A549 (cell line): ENCODE results near the gene DCAF5.

Experiments used
- CHD2 ChIP-seq: fragments of 150-350 bp; IDR thresholded peaks from 2 replicates; pipeline ENCODE4 v1.6.1; 2014; ENCODE audit warnings: low read length; ENCODE audit not compliant: partially characterized antibody
- EP300 ChIP-seq, 2 experiments: fragments of >200 bp; sonication (Bioruptor Twin); formaldehyde crosslinking; IDR thresholded peaks; 2 replicates in 1 of 2; 3 replicates in 1 of 2; pipeline ENCODE4 v1.6.1; 2016 to 2017
- ESRRA ChIP-seq: fragments of 150-350 bp; IDR thresholded peaks from 2 replicates; pipeline ENCODE4 v1.6.1; 2014; ENCODE audit warnings: mild to moderate bottlenecking, low read length, borderline replicate concordance
- MAZ ChIP-seq: fragments of 150-350 bp; IDR thresholded peaks from 2 replicates; pipeline ENCODE4 v1.6.1; 2014; ENCODE audit warnings: antibody characterized with exemption, low read depth, low read length, borderline replicate concordance
- POLR2A ChIP-seq: IDR thresholded peaks from 2 replicates; pipeline ENCODE4 v1.6.1; 2012; ENCODE audit warnings: mild to moderate bottlenecking, low read length
- RAD21 ChIP-seq, 2 experiments: fragments of >200 bp in 1 of 2; sonication (Bioruptor Twin) in 1 of 2; formaldehyde crosslinking in 1 of 2; IDR thresholded peaks in 1 of 2; conservative IDR thresholded peaks in 1 of 2; 2 replicates in 1 of 2; 3 replicates in 1 of 2; pipeline ENCODE4 v1.6.1; 2012 to 2018; ENCODE audit warnings: inconsistent platforms in 1 of 2
- REST ChIP-seq: fragments of 200-600 bp; sonication (generic); IDR thresholded peaks from 2 replicates; pipeline ENCODE4 v1.6.1; 2016; ENCODE audit warnings: antibody characterized with exemption, mild to moderate bottlenecking, moderate library complexity
- TF ChIP-seq, protein P1 (sequence below): fragments of 450-650 bp; IDR thresholded peaks from 2 replicates; pipeline ENCODE4 v1.6.1; 2014; ENCODE audit warnings: antibody characterized with exemption
- TF ChIP-seq, protein P2 (sequence below): fragments of >200 bp; sonication (Bioruptor Twin); formaldehyde crosslinking; IDR thresholded peaks from 3 replicates; pipeline ENCODE4 v1.5.1; 2016

DNA sequence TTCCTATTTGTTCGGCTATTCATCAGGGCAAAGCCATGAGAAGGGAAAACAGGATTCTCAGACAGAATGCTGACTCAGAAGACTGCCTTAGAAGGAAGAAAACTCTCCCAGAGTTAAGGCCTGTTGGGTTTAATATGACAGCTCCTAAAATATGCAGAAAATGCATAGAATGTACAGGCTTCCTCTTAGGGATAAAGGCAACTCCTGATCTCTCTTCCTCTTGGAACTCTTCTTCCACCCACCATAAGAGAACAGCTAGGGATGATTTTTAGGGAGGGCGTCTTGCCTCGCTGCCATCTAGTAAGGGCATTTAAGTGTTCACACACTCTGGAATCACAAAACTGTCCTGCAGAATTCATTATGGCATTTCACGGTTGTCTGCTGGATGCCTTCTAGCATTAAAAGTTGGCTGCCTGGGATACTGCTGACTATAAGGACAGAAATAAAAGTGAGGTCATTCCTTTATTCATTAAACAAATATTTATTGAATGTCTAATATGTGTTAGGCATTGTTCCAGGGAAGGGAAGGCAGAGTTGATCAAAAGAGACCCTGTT, 73.7 kb downstream of the DCAF5 start:
- TF ChIP-seq POLR2A: no peak
- TF ChIP-seq, protein P1, sequence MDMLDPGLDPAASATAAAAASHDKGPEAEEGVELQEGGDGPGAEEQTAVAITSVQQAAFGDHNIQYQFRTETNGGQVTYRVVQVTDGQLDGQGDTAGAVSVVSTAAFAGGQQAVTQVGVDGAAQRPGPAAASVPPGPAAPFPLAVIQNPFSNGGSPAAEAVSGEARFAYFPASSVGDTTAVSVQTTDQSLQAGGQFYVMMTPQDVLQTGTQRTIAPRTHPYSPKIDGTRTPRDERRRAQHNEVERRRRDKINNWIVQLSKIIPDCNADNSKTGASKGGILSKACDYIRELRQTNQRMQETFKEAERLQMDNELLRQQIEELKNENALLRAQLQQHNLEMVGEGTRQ: no peak
- no peak for TF ChIP-seq REST
- TF ChIP-seq, protein P2, sequence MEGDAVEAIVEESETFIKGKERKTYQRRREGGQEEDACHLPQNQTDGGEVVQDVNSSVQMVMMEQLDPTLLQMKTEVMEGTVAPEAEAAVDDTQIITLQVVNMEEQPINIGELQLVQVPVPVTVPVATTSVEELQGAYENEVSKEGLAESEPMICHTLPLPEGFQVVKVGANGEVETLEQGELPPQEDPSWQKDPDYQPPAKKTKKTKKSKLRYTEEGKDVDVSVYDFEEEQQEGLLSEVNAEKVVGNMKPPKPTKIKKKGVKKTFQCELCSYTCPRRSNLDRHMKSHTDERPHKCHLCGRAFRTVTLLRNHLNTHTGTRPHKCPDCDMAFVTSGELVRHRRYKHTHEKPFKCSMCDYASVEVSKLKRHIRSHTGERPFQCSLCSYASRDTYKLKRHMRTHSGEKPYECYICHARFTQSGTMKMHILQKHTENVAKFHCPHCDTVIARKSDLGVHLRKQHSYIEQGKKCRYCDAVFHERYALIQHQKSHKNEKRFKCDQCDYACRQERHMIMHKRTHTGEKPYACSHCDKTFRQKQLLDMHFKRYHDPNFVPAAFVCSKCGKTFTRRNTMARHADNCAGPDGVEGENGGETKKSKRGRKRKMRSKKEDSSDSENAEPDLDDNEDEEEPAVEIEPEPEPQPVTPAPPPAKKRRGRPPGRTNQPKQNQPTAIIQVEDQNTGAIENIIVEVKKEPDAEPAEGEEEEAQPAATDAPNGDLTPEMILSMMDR: no peak
- peak in 1 of 2 experiments; percentile 6; a peak in 1 of 5 replicates for TF ChIP-seq RAD21 (conservative IDR thresholded peaks at IDR 0.05 in 1 of 2, IDR thresholded peaks at IDR 0.05 in 1 of 2)
- TF ChIP-seq ESRRA: no peak
- TF ChIP-seq MAZ: no peak
- TF ChIP-seq EP300 (IDR thresholded peaks at IDR 0.05): no peak
- no peak for TF ChIP-seq CHD2
